GM19240 (cell line): Measurements from ENCODE around the gene CLASRP.

ENCODE experiments used
- DNase-seq: peaks from one replicate; pipeline ENCODE4 v3.0.0; 2011; ENCODE audit warnings: low spot score; ENCODE audit not compliant: insufficient read length

The CLASRP gene

DNA sequence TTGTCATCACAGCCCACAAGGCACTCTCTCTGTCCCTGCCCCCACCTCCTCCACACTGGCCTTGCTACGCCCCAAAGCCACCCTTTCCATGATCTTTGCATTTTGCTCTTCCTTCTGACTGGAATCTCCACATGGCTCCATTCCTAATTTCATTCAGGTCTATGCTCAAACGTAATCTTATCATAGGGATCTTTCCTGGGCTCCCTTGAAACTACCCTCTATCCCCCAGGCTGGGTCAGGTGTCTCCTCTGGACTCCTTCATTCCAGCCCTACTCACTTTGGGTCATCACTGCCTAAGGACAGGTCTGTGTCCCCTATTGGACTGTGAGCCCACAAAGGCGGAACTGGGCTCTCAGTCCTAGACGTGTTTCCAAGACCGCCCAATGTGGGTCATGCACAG lies 43.3 kb downstream of the CLASRP start:
- no peak for DNase-seq

DNA sequence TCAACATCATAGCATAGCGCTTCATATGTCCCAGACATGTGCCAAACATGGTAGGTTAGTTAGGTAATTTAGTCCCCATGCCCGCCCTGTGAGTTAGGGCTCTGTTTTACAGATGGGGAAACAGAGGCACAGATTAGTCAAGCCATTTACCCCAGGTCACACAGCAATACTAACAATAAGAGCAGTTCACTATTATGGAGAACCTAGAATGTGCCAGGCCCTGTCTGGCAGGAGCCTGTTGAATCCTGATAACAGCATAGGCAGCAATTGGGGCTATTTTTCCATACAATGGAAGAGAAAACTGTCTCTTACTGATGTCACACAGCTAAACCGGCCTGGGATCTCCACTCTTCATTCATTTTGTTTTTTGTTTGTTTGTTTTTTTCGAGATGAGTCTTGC lies 47.6 kb downstream of the CLASRP start:
- DNase-seq = no peak

DNA sequence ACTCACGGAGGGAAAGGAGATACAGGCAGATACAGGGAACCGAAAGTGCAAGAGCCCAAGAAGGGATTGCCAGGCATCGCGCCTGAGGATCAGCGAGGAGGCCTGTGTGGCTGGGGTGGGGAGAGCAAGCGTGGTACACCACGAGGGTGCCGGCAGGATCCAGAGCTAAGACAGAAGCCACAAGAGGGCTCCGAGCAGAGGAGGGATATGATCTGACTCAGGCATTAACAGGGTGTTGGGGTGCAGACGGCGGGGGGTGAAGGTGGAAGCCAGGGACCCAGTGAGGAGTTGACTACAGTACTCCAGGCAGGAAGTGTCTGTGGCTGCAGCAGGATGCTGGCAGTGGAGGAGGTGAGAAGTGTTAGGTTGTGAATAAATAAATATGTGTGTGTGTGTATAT lies 48.7 kb downstream of the CLASRP start:
- DNase-seq = no peak

DNA sequence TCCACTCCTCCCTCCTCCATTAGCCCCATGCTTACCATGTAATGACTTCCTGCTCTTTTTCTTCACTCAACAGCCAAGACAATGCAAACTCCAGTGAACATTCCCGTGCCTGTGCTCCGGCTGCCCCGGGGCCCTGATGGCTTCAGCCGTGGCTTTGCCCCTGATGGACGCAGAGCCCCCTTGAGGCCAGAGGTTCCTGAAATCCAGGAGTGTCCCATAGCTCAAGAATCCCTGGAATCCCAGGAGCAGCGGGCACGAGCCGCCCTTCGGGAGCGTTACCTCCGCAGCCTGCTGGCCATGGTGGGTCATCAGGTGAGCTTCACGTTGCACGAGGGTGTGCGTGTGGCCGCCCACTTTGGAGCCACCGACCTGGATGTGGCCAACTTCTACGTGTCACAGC lies 51.2 kb downstream of the CLASRP start:
- no peak for DNase-seq

DNA sequence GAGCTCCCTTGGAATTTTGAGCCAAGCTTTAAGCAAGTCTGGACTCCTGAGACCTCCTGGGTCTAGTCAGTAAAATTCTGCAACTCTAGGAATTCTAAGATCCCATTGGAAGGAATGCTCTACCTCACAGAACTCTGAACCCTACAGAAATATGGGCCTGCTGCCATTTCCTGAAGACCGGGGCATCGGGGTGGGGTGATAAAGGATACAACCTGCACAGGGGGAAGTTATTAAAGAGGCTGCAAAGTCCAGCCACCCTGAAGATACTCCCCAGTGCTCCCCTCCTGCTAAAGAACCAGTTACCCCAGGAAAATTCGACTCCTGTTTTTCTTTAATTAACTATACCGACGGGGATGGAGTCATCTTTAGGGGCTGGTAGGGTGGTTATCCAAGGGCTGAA lies 51.8 kb downstream of the CLASRP start:
- DNase-seq = no peak

DNA sequence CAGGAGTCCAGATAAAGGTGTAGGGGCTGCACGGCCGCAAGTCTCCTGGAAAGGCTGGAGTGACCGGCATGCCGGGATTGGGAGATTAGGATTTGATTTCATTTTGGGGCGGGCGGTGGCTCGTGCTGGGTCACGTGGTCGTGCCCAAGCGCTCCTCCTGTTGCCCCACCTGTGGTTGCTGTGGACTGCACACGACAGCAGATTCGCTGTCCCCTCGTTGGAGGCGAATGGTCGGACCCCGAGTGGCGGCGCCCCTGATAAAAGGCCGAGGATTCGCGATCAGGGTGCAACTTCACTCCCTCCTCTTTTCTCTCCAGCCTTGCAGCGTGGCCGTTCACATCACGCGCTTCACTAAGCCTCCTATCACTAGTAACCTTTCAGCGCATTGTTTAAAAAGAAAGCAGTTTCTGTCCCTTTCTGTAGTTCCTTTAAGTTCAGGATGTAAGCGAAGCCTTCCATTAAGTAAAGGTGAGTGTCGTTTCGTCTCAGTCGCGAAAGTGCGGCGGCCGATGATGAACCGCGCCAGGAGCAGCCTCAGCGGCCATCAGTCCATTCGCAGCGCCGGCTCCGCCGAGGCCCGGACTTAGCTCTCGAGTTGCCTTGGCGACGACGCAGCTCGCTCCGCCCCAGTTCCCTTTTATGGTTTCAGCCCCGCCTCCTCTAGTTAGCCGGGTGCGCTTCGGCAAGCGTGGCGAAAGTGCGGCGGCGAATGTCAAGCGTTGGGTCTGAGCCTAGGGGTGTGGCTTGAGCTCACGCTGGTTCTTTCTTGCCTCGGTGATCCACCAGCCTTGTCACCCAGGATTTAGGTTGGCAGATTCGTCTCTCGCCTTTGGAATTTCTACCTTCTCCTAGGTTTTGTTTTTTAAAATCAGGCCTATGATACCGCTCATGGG lies 52.4 kb downstream of the CLASRP start:
- DNase-seq = peak; percentile 88

DNA sequence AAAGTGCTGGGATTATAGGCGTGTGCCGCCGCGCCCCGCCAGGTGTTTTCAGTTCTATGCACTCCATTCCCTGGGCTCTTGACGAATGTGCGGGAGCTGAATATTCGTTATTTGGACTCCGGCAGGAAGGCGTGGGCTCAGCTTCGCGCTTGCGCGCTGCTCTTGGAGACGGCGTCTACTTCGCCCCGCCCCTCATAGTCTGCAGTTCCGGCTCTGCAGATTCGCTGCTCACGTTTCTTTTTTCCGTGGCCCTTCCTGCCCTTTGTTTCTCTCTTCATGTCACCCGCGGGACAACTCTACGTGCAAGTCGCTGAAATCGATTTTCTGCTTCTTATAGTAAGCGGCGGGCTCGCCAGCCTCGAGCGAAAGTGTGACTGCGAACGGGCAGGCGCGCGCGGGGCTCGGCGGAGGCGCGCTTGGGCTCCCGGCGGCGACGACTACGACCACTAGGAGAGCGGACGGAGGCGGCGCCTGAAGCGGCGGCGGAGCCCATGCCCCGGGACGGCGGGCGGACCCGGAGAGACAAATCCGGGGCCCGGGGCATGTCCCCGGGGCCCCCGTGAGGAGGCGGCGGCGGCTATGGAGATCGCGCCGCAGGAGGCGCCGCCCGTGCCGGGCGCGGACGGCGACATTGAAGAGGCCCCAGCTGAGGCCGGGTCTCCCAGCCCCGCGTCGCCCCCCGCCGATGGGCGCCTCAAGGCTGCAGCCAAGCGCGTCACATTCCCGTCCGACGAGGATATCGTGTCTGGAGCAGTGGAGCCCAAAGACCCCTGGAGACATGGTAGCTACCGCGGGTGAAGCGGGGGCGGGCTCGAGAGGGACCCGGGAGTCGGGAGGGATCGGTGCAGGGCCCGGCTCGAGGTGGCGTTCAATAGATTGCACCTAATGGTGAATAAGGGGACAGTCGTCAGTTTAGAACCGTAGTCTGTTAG lies 54.2 kb downstream of the CLASRP start, which contains the start of gene PPP1R37:
PPP1R37 (plus strand) TSS at position 433 of the 932 bp plus-strand sequence; CDS start at position 580, 147 bp downstream.
- DNase-seq = peak; percentile 85

DNA sequence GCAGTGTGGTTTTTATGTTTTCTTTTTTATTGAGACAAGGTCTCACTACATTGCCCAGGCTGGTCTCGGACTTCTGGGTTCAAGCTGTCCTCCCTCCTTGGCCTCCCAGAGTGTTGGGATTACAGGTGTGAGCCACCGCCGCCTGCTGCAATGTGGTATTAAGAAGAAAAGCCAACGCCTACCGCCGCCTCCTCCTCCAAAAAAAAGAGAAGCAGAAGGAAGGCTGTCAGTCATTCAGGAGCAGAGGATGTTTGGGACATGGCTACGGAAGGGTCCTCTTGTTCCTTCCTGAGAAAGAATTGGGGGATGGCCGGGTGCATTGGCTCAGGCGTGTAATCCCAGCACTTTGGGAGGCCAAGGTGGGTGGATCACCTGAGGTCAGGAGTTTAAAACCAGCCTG lies 55.3 kb downstream of the CLASRP start:
- no peak for DNase-seq

DNA sequence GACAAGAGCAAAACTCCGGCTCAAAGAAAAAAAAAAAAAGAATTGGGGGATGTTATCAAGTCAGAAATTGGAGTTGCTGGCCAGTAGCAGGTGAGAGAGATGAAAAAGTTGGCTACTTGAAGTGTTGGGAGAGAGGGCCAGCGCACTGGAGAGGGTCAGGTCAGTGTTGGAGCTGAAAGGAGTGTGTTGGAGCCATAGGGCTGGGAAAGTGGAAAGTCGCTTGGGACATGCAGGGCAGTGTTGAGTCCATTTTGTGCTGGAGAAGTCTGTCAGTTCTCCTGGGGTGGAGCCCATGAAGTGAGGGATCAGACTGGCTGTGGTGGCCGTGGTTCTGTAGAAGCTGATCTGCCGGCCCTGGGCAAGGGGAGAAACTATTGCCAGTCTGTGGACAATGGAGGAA lies 55.9 kb downstream of the CLASRP start:
- DNase-seq = no peak

DNA sequence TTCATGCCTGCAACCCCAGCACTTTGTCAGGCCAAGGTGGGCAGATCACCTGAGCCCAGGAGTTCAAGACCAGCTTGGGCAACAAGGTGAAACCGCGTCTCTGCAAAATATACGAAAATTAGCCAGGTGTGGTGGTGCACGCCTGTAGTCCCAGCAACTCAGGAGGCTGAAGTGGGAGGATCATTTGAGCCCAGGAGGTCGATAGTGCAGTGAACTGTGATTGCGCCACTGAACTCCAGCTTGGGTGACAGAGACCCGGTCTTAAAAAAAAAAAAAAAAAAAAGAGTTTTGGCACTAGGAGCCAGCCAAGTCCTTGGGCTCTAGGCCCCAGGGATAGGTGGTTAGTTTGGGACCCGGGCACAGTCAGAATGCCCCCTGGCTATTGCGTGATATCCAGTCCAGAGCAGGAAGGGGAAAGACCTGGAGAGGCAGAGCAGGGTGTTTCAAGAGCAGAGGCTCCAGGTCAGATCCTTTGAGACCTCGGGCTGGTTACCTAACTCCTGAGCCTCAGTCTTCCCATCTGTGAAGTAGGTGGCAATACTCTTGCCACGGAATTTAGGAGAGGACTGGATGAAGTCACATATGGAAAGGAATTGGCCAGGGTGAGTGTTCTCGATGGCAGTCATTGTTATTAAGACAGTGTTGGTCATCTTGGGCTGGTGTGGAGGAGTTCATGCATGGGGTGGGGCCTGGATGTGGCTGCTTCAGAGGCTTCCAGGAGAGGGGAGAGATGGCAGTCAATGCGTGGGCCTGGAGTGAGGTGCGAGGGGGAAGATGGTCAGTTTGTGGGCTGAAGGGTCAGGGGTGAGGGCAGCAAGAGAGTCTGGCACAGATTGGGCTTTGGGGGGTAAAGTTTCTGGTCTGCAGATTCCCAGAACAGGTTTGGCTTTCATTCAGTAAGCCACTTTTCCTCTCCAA lies 56.9 kb downstream of the CLASRP start:
- DNase-seq = no peak

DNA sequence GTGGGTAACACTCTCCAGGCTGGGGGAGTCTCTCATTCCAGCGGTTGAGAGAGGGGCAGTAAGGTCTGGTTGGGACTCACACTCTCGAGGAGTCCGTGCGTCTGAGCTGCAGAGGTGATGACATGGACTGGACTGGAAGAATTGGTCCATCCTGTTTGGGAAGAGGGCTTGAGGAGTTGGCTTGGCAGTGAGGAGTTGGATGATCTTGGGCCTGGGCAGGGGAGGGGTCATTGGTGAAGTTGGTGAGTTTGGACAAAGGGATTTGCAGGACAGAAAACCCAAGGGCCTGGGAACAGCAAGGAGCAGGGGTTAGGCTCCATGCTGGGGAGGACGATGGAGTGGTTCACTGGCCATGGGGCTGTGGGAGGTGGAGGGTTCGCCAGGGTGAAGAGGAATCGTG lies 57.9 kb downstream of the CLASRP start:
- no peak for DNase-seq

DNA sequence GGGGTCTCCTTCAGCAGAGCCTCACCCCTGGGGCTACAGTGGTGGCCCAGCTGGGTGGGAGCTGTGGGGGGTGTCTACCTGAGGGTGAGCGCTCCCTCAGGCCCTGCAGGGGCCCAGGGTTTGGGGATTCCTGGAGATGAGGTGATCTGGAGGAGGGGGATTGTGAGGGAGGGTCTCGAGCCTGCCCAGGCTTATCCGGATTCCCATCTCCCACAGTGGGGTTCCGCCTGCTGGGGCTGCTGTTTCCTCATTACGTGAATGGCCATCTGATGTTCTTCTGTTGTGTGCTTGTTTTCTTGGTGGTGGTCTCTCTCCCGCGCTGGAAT lies 58.6 kb downstream of the CLASRP start:
- DNase-seq = no peak

DNA sequence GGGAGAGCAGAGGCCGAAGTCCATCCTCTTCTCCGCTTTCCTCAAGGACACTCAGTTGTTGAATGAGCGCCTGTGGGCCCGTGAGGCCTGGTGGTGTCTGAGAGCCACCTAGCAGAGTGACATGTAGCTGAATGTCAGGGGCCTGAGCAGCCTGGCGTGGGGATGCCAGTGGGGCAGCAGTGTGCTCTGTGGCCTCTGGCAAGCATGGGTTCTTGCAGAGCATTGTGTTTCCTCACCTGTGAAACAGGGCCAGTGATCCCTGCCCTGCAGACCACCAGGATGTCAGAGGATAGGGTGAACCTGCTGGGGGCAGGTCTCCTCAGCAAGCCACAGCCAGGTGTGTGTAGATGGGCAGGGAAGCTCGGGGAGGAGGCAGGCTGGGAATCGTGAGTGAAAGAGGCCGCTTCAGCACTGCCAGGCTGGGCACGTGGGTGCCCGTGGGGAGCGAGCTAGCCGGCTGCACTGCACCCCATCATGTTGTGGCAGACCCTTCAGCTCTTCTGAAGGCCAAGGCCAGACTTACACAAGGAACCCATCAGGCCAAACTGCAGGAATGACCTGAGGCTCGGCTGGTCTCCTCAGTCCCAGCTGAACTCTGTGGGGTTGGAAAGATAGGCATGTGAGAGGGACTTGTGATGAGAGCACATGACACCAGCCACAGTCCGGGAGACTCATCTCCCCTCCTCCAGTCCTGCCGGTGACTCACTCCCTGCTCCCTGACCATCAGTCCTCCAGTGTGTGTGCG lies 59.1 kb downstream of the CLASRP start:
- DNase-seq = no peak

DNA sequence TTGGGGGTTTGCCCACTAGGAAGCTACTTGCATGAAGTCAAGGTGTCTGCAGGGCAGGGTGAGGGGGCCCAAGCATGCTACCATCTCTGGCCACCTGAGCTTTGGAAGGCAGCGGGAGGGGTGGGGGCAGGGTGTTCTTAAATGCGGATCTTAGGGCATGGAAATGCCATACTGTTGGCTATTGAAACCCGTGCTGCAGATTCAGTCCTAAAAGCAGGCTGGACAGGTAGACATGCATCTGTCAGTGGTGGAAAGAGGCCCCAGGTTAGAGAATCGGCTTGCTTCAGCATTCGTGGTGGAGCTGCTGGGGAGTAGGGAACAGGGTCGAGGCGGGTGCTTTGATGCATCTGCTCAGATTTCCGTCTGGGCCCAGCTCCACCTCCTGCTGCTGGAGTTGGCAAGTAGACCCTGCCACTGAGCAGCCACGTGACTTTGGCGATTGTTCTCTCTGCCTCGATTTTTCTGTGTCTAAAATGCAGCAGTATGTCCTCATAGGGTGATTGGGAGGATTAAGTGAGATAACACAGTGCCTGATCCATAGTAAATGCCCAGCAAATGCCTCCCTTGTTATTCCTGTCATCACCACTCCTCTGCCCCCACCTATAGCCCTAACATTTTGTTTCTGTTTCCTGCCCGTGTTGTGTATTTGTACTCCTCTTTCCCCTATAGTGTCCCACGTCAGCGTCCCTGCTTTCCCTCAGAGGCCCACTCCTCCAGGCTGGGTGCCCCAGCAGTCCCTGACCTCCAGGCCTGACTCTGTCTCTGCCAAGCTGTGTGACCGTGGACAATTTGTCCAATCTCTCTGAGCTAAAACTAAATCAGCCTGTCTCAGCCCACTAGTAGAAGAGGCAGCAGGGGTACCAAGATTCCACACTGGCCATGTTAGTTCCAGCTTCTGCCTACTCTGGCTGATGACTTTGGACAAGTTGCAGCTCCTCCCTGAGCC lies 59.9 kb downstream of the CLASRP start:
- DNase-seq = no peak

DNA sequence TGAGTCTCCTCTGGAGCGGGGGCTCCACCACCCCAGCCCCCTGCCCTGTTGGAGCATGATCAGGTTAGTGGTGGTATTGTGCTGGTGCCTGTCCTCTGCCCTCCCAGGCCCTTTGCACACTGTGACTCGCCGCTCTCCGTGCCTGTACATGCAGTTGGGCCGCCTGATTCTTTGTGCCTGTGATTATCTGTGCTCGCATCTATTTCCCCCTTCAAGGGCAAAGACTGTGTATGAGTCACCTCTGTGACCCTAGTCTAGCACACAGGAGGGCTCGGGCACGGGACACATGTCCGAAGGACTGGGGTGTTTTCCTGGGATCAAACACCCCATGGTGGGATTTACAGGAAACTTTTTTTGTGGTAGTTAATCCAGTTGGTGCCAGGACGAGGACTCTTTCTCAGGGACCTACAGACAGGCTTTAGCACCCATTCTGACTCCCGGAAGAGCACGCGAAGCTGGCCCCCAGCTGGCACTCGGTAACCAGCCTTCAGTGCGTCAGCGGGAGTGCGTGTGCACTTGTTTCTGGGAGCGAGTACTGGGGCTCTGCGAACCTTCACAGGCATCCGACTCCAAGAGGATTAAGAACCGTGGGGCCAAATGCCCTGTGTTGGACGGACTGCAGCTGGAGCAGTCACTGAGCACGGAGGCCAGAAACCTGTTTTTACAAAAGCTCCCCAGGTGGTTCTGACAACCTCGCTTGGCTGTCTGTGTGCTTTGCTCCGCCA lies 60.8 kb downstream of the CLASRP start:
- DNase-seq = no peak

DNA sequence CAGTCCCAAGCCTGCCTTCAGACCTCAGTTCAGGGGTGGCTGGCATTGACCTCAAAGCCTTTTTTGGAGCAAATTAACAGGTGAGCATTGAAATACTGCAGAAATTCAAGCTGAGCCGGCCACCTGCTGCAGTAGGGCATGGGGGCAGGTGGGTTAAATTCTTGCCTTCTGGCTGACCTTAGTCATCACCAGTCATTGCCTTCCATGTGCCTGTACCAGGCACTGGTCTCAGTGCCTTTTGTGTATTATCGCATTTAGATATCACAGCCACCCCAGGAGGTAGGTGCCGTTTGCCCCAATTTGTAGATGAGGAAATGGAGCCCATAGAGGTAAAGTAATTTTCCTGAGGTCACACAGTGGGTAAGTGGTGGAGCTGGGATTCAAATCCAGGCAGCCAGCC lies 61.4 kb downstream of the CLASRP start:
- DNase-seq = no peak

DNA sequence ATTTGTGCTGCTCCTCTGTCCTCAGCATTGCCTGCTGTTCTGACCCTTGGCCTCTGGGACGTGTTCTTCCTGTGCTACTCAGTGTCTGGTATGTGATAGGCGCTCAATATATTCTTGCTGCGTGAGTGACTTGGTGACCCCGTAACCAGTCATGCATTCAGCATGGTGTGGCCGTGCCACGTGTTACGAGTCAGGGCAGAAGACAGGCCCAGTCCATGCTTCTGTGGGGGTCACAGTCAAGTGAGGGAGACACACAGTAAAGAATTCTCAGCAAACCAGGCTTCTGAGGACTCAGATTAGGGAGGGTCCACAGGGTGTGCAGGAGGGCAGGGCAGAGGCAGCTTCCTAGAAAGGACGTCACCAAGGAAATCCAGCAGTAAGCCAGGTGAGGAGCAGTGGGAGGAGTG lies 62.0 kb downstream of the CLASRP start:
- DNase-seq = no peak

DNA sequence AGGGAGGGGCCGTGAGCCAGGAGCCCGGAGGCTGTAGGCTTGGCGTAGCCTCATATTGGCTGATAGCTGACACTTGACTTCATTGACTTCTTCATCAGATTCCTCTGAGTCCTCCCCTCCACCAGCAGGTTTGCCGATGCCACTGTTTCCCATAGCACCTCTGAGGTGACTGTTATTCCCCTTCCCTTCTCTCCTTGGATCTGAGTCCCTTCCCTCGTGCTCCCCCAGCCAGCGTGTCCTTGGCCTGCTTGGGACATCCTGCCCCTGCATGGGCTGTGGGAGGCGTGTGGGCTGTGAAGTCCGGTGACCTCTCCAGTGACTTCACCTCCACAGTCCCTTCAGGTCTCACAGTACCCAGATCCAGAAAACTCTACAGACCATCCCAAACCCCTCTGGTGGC lies 63.0 kb downstream of the CLASRP start:
- no peak for DNase-seq

DNA sequence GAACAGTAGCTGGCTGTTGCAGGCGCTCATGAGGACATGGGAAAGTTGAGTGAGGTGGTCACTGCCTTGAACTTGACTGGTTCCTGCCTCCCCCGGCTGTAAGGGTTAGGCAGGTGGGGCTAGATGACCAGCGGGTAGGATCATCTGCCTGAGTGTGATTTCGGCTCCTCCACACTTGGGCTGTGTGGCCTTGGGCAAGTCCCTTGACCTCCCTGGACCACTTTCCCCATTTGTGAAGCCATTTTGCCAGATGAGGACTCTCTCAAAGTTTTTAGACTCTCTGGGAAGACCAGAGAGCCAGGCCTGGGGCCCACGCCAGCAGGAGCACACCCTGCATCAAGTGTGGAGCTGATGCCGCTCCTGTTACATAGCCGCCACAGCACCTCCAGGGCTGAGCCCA lies 63.6 kb downstream of the CLASRP start:
- DNase-seq = no peak
